NB4 (cell line): ENCODE results near the gene FAM25G.

ENCODE experiments used
- MYC ChIP-seq: IDR thresholded peaks from 2 replicates; pipeline ENCODE4 v1.6.1; 2011; ENCODE audit warnings: low read depth, low read length
- POLR2A ChIP-seq: IDR thresholded peaks from 2 replicates; pipeline ENCODE4 v1.6.1; 2011; ENCODE audit warnings: mild to moderate bottlenecking; ENCODE audit not compliant: insufficient read length; ENCODE audit errors: extremely low read depth
- TF ChIP-seq, protein P1 (sequence below): IDR thresholded peaks from one replicate; pipeline ENCODE4 v1.5.1; 2012; ENCODE audit warnings: low read depth, low read length
- TF ChIP-seq, protein P2 (sequence below): IDR thresholded peaks from 2 replicates; pipeline ENCODE4 v1.6.1; 2011; ENCODE audit warnings: low read depth, low read length

DNA sequence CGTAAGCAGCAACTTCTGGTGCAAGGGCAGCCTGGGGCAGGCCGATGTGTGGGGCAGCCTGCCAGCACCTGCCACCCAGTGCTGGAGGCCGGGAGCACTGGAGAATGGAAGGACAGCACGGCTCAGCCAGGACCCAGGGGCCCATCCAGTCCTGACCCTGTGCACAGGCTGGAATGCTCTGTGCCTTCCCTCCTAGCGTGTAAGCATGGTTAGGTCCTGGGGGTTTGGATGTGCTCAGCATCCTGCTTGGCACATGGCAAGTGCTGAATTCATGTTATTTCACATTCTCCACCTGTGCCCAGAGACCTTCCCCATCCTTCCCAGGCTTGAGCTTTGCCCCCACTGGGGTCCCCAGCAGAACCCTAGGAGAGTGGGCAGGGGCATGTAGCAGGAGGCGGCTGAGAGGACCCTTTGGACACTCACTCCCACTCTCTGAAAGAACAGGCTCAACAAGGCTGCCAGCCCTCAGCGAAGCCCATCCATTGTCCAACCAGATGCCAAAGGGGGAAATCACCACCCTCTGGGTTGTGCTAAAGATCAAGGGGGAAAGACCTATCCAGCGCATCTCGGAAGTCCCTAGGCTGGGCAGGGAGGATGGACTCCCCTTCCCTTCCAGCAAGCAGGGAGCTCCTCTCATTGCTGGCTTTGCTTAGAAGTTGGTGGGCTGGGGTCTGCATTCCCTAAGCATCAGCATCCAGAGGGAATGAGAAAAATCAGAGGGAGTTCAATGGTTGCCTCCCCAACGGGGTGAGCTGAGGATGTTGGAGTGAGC, 37.3 kb downstream of the FAM25G start:
- no peak for TF ChIP-seq POLR2A
- TF ChIP-seq, protein P1, sequence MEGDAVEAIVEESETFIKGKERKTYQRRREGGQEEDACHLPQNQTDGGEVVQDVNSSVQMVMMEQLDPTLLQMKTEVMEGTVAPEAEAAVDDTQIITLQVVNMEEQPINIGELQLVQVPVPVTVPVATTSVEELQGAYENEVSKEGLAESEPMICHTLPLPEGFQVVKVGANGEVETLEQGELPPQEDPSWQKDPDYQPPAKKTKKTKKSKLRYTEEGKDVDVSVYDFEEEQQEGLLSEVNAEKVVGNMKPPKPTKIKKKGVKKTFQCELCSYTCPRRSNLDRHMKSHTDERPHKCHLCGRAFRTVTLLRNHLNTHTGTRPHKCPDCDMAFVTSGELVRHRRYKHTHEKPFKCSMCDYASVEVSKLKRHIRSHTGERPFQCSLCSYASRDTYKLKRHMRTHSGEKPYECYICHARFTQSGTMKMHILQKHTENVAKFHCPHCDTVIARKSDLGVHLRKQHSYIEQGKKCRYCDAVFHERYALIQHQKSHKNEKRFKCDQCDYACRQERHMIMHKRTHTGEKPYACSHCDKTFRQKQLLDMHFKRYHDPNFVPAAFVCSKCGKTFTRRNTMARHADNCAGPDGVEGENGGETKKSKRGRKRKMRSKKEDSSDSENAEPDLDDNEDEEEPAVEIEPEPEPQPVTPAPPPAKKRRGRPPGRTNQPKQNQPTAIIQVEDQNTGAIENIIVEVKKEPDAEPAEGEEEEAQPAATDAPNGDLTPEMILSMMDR, result no peak
- TF ChIP-seq, protein P2, sequence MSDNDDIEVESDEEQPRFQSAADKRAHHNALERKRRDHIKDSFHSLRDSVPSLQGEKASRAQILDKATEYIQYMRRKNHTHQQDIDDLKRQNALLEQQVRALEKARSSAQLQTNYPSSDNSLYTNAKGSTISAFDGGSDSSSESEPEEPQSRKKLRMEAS, result no peak
- TF ChIP-seq MYC, result no peak
